Astrocyte (in vitro differentiated cells and primary cell): ENCODE data around the gene SYCE3. TPM values are rescaled to one million over a fixed set of nuclear protein-coding genes. Genes with fewer than 3 reads are reported as not detected.

Source experiments
- DNase-seq: peaks from one replicate; pipeline ENCODE4 v3.0.0-alpha.2; 2010; ENCODE audit warnings: low read depth
- FAIRE-seq: peaks from 2 replicates; lab custom pipeline; 2011; peaks lifted over from hg19 to GRCh38; lab: Jason Lieb, UNC
- H2AFZ ChIP-seq: 2 replicates; pipeline ENCODE4 v1.6.0; 2012; ENCODE audit warnings: low read depth, low read length, inconsistent platforms
- H3K27ac ChIP-seq: 2 replicates; pipeline ENCODE4 v1.5.1; 2011; ENCODE audit warnings: low read depth, low read length, inconsistent platforms
- H3K27me3 ChIP-seq: 2 replicates; pipeline ENCODE4 v1.6.0; 2011; ENCODE audit warnings: low read length, inconsistent platforms; ENCODE audit not compliant: insufficient read depth
- H3K36me3 ChIP-seq: 2 replicates; pipeline ENCODE4 v1.5.1; 2011; ENCODE audit warnings: low read length, inconsistent platforms; ENCODE audit not compliant: insufficient read depth
- H3K4me1 ChIP-seq: 2 replicates; pipeline ENCODE4 v1.5.1; 2011; ENCODE audit warnings: low read length, inconsistent platforms; ENCODE audit not compliant: insufficient read depth
- H3K4me2 ChIP-seq: 2 replicates; pipeline ENCODE4 v1.6.0; 2012; ENCODE audit warnings: low read length, inconsistent platforms
- H3K4me3 ChIP-seq: 2 replicates; pipeline ENCODE4 v1.5.1; 2011; ENCODE audit warnings: low read depth, mild to moderate bottlenecking, low read length, inconsistent platforms; ENCODE audit not compliant: insufficient read depth
- H3K79me2 ChIP-seq: 2 replicates; pipeline ENCODE4 v1.6.0; 2012; ENCODE audit warnings: mild to moderate bottlenecking, low read length, inconsistent platforms; ENCODE audit not compliant: insufficient read depth
- H3K9ac ChIP-seq: 2 replicates; pipeline ENCODE4 v1.6.0; 2012; ENCODE audit warnings: mild to moderate bottlenecking, low read length, inconsistent platforms
- H3K9me3 ChIP-seq: 2 replicates; pipeline ENCODE4 v1.5.1; 2012; ENCODE audit warnings: low read depth, mild to moderate bottlenecking, low read length, inconsistent platforms; ENCODE audit not compliant: insufficient read depth
- H4K20me1 ChIP-seq: 2 replicates; pipeline ENCODE4 v1.6.0; 2012; ENCODE audit warnings: low read length, inconsistent platforms; ENCODE audit not compliant: insufficient read depth
- H3K27ac Mint-ChIP-seq: one replicate; pipeline ENCODE4 v1.8.0; 2021; ENCODE audit warnings: mild to moderate bottlenecking, mixed read lengths; ENCODE audit not compliant: unreplicated experiment
- H3K27me3 Mint-ChIP-seq: one replicate; pipeline ENCODE4 v1.8.0; 2021; ENCODE audit warnings: low read depth, mixed read lengths; ENCODE audit not compliant: unreplicated experiment
- H3K36me3 Mint-ChIP-seq: one replicate; pipeline ENCODE4 v1.8.0; 2021; ENCODE audit warnings: low read depth, mixed read lengths; ENCODE audit not compliant: unreplicated experiment
- H3K4me1 Mint-ChIP-seq: one replicate; pipeline ENCODE4 v1.8.0; 2021; ENCODE audit warnings: low read depth, mixed read lengths; ENCODE audit not compliant: unreplicated experiment
- H3K4me3 Mint-ChIP-seq: one replicate; pipeline ENCODE4 v1.8.0; 2021; ENCODE audit warnings: mild to moderate bottlenecking, moderate library complexity, mixed read lengths; ENCODE audit not compliant: unreplicated experiment
- H3K9me3 Mint-ChIP-seq: one replicate; pipeline ENCODE4 v1.8.0; 2021; ENCODE audit warnings: mild to moderate bottlenecking, mixed read lengths; ENCODE audit not compliant: unreplicated experiment
- CTCF ChIP-seq: IDR thresholded peaks from 2 replicates; pipeline ENCODE4 v1.5.1; 2011; ENCODE audit warnings: low read depth, mild to moderate bottlenecking, inconsistent platforms, low read length, moderate library complexity; ENCODE audit not compliant: insufficient read depth
- EZH2 ChIP-seq: IDR thresholded peaks from 2 replicates; pipeline ENCODE4 v1.6.1; 2012; ENCODE audit warnings: mild to moderate bottlenecking, low read length, inconsistent platforms; ENCODE audit not compliant: insufficient read depth
- total RNA-seq: library from RNA; stranded (reverse); gene quantifications from 2 replicates; pipeline ENCODE4 v1.2.1, GENCODE V29; 2021

SYCE3 gene
- total RNA-seq, 1 donor from 2014 or later, result not detected

- H3K4me1 ChIP-seq, result peaks cover 17% of the 10 kb centered on the region
- Mint-ChIP-seq H3K27me3 (peaks cover 12% of the 10 kb centered on the region), H3K9me3 (peaks cover 7% of the 10 kb centered on the region), H3K4me3 (no peak overlapping the region), H3K27ac (no peak overlapping the region), H3K36me3 (peaks cover 2% of the 10 kb centered on the region), H3K4me1 (no peaks in the 10 kb centered on the region)
- H3K27me3 ChIP-seq, result peaks cover 30% of the 10 kb centered on the region
- no peaks in the 10 kb centered on the region for H3K9me3 ChIP-seq
- no peak overlapping the region for H3K4me3 ChIP-seq
- H4K20me1 ChIP-seq, result peaks cover 17% of the 10 kb centered on the region
- FAIRE-seq, result no peak
- peak overlapping the region; percentile 70 for H3K4me2 ChIP-seq
- H3K9ac ChIP-seq, result no peak overlapping the region
- TF ChIP-seq EZH2 (peak; percentile 92), CTCF (no peak)
- H3K36me3 ChIP-seq, result no peaks in the 10 kb centered on the region
- peaks cover 8% of the 10 kb centered on the region for H3K79me2 ChIP-seq
- H3K27ac ChIP-seq, result no peak overlapping the region
- DNase-seq, result no peak
- H2AFZ ChIP-seq, result no peak overlapping the region
Measured at GRCh38 chr22:50531546-50531961, 31.2 kb downstream of the SYCE3 start.

GRCh38 chr22:50530877-50531545 is 31.7 kb downstream of the SYCE3 start:
- H3K9ac ChIP-seq, result no peak overlapping the region
- TF ChIP-seq EZH2, result no peak
- TF ChIP-seq CTCF, result no peak
- H3K27me3 Mint-ChIP-seq, result peaks cover 9% of the 10 kb centered on the region
- peaks cover 2% of the 10 kb centered on the region for H3K36me3 Mint-ChIP-seq
- H3K4me2 ChIP-seq, result peak overlapping the region; percentile 70
- peak overlapping the region; percentile 17 for H3K4me3 ChIP-seq
- DNase-seq, result peak; percentile 64
- H3K27ac ChIP-seq, result no peak overlapping the region
- H3K9me3 Mint-ChIP-seq, result peaks cover 7% of the 10 kb centered on the region
- H3K36me3 ChIP-seq, result no peaks in the 10 kb centered on the region
- peaks cover 30% of the 10 kb centered on the region for H3K27me3 ChIP-seq
- peak overlapping the region; percentile 66 for H3K4me3 Mint-ChIP-seq
- H3K79me2 ChIP-seq, result peaks cover 8% of the 10 kb centered on the region
- H2AFZ ChIP-seq, result no peak overlapping the region
- no peaks in the 10 kb centered on the region for H3K4me1 Mint-ChIP-seq
- H3K9me3 ChIP-seq, result no peaks in the 10 kb centered on the region
- H3K27ac Mint-ChIP-seq, result no peak overlapping the region
- FAIRE-seq, result no peak
- H3K4me1 ChIP-seq, result peaks cover 18% of the 10 kb centered on the region
- peaks cover 17% of the 10 kb centered on the region for H4K20me1 ChIP-seq

- no peak for TF ChIP-seq EZH2
- no peak for TF ChIP-seq CTCF
- peaks cover 18% of the 10 kb centered on the region for H3K4me1 ChIP-seq
- peaks cover 30% of the 10 kb centered on the region for H3K27me3 ChIP-seq
- H4K20me1 ChIP-seq, result peaks cover 17% of the 10 kb centered on the region
- peaks cover 8% of the 10 kb centered on the region for H3K79me2 ChIP-seq
- H3K36me3 Mint-ChIP-seq, result peaks cover 2% of the 10 kb centered on the region
- no peak overlapping the region for H3K4me3 Mint-ChIP-seq
- no peak overlapping the region for H3K9ac ChIP-seq
- FAIRE-seq, result no peak
- H3K4me2 ChIP-seq, result peak overlapping the region; percentile 70
- no peak overlapping the region for H2AFZ ChIP-seq
- no peaks in the 10 kb centered on the region for H3K9me3 ChIP-seq
- DNase-seq, result no peak
- H3K27ac Mint-ChIP-seq, result no peak overlapping the region
- H3K4me3 ChIP-seq, result peak overlapping the region; percentile 23
- H3K27ac ChIP-seq, result no peak overlapping the region
- H3K9me3 Mint-ChIP-seq, result peaks cover 7% of the 10 kb centered on the region
- no peaks in the 10 kb centered on the region for H3K36me3 ChIP-seq
- H3K4me1 Mint-ChIP-seq, result no peaks in the 10 kb centered on the region
- peaks cover 9% of the 10 kb centered on the region for H3K27me3 Mint-ChIP-seq
Measured at GRCh38 chr22:50530580-50530876, 32.2 kb downstream of the SYCE3 start.
